ENCODE data around the gene LIN7C. TPM values are rescaled to one million over a fixed set of nuclear protein-coding genes. Genes with fewer than 3 reads are reported as not detected.

LIN7C gene
- total and polyA plus RNA-seq, 2 donors (not counting 1 experiment from before 2014, with no cell fraction given) = 6.2 to 24.2 TPM

GRCh38 chr11:27552341-27552740 is 45.8 kb upstream of the LIN7C start:
- no peak overlapping the region for H3K27ac Mint-ChIP-seq
- WGBS (ENCODE audit: insufficient coverage) = no CpG with 5 or more reads among the region's 2 CpGs
- Histone ChIP-seq H4K20me1 (ENCODE audit: control insufficient read depth, insufficient read depth, low read length, poor library complexity, severe bottlenecking) (no peaks in the 10 kb centered on the region), H2AFZ (ENCODE audit: insufficient read depth, low read depth, low read length, poor library complexity, severe bottlenecking) (no peak overlapping the region), H3K27me3 (replicated peaks in 1 of 4; ENCODE audit: control extremely low read depth in 1 of 4, control insufficient read depth in 3 of 4, insufficient read depth in 4 of 4, low read length in 3 of 4) (no peaks in the 10 kb centered on the region), H3K9ac (ENCODE audit: low read length) (no peak overlapping the region), H3K79me2 (ENCODE audit: control insufficient read depth, insufficient read depth, low read length) (no peaks in the 10 kb centered on the region), H3K4me3 (ENCODE audit: control extremely low read depth in 1 of 5, extremely low read depth in 1 of 5, insufficient read depth in 1 of 5, low read depth in 2 of 5, low read length in 4 of 5) (no peak overlapping the region), H3K4me1 (ENCODE audit: control insufficient read depth in 2 of 2, insufficient read depth in 2 of 2, low read length in 2 of 2) (no peaks in the 10 kb centered on the region), H3K27ac (ENCODE audit: low read length in 2 of 2) (no peak overlapping the region), H3K36me3 (replicated peaks in 1 of 2; ENCODE audit: control extremely low read depth in 1 of 2, control insufficient read depth in 1 of 2, extremely low read depth in 1 of 2, insufficient read depth in 2 of 2, low read length in 1 of 2) (no peaks in the 10 kb centered on the region), H3K4me2 (replicated peaks; ENCODE audit: low read depth, low read length, poor library complexity, severe bottlenecking) (no peak overlapping the region), H3K9me3 (ENCODE audit: control extremely low read depth in 1 of 3, control insufficient read depth in 2 of 3, insufficient read depth in 1 of 3, low read length in 2 of 3) (no peaks in the 10 kb centered on the region)
- H3K4me1 Mint-ChIP-seq = no peaks in the 10 kb centered on the region
- peaks cover 4% of the 10 kb centered on the region for H3K27me3 Mint-ChIP-seq
- TF ChIP-seq EZH2 (IDR thresholded peaks at IDR 0.05; ENCODE audit: borderline replicate concordance, insufficient read depth, low read depth, low read length, poor library complexity, severe bottlenecking) (no peak), CTCF (IDR thresholded peaks at IDR 0.05) (no peak)
- no peak overlapping the region for H3K4me3 Mint-ChIP-seq
- POLR2A ChIA-PET = no interaction called here
- ATAC-seq (ENCODE audit: low read depth) (no peak), DNase-seq (no peak)
- CTCF ChIA-PET = no interaction called here
- intact Hi-C loops (cut with micrococcal nuclease) = no loop called here
- H3K9me3 Mint-ChIP-seq (ENCODE audit: insufficient read depth) = no peaks in the 10 kb centered on the region

GRCh38 chr11:27551127-27551526 is 44.6 kb upstream of the LIN7C start:
- no peak overlapping the region for H3K4me3 Mint-ChIP-seq
- no peak overlapping the region for H3K4me2 ChIP-seq (replicated peaks; ENCODE audit: low read depth, low read length, poor library complexity, severe bottlenecking)
- H3K79me2 ChIP-seq (ENCODE audit: control insufficient read depth, insufficient read depth, low read length) = no peaks in the 10 kb centered on the region
- TF ChIP-seq EZH2 (IDR thresholded peaks at IDR 0.05; ENCODE audit: borderline replicate concordance, insufficient read depth, low read depth, low read length, poor library complexity, severe bottlenecking) (no peak), CTCF (IDR thresholded peaks at IDR 0.05) (no peak)
- ChIA-PET POLR2A (no interaction called here), CTCF (interaction anchor here (0.7 kb wide), 1 partner anchor 11 kb away, joined by 3 read pairs; no protein-coding TSS in a partner anchor)
- H3K27ac Mint-ChIP-seq = no peak overlapping the region
- H3K36me3 ChIP-seq (replicated peaks in 1 of 2; ENCODE audit: control extremely low read depth in 1 of 2, control insufficient read depth in 1 of 2, extremely low read depth in 1 of 2, insufficient read depth in 2 of 2, low read length in 1 of 2) = no peaks in the 10 kb centered on the region
- H3K4me1 ChIP-seq (ENCODE audit: control insufficient read depth in 2 of 2, insufficient read depth in 2 of 2, low read length in 2 of 2) = no peaks in the 10 kb centered on the region
- H4K20me1 ChIP-seq (ENCODE audit: control insufficient read depth, insufficient read depth, low read length, poor library complexity, severe bottlenecking) = no peaks in the 10 kb centered on the region
- H3K9ac ChIP-seq (ENCODE audit: low read length) = no peak overlapping the region
- no peak overlapping the region for H3K4me3 ChIP-seq (ENCODE audit: control extremely low read depth in 1 of 5, extremely low read depth in 1 of 5, insufficient read depth in 1 of 5, low read depth in 2 of 5, low read length in 4 of 5)
- no peaks in the 10 kb centered on the region for H3K9me3 Mint-ChIP-seq (ENCODE audit: insufficient read depth)
- no peaks in the 10 kb centered on the region for H3K27me3 ChIP-seq (replicated peaks in 1 of 4; ENCODE audit: control extremely low read depth in 1 of 4, control insufficient read depth in 3 of 4, insufficient read depth in 4 of 4, low read length in 3 of 4)
- no peak overlapping the region for H2AFZ ChIP-seq (ENCODE audit: insufficient read depth, low read depth, low read length, poor library complexity, severe bottlenecking)
- peaks cover 4% of the 10 kb centered on the region for H3K27me3 Mint-ChIP-seq
- H3K9me3 ChIP-seq (ENCODE audit: control extremely low read depth in 1 of 3, control insufficient read depth in 2 of 3, insufficient read depth in 1 of 3, low read length in 2 of 3) = no peaks in the 10 kb centered on the region
- ATAC-seq (ENCODE audit: low read depth) (no peak), DNase-seq (no peak)
- intact Hi-C loops (cut with micrococcal nuclease) = no loop called here
- no peak overlapping the region for H3K27ac ChIP-seq (ENCODE audit: low read length in 2 of 2)
- no peaks in the 10 kb centered on the region for H3K4me1 Mint-ChIP-seq
